Endothelial cell of umbilical vein (primary cell): ENCODE results near the gene SPINK5. TPM values are rescaled to one million over a fixed set of nuclear protein-coding genes. Genes with fewer than 3 reads are reported as not detected.

ENCODE experiments used
- BruUV-seq: library from RNA; stranded (reverse); fragments of 400-500 nt; replicated peaks from 2 replicates; lab custom pipeline; 2021; lab: Mats Ljungman, UMichigan
- CTCF ChIA-PET: fragments of 300-600, 350-600 bp; sonication (Branson Sonifier 250); formaldehyde crosslinking; loops from one replicate; lab custom pipeline; 2021; ENCODE audit warnings: antibody characterized with exemption, inconsistent platforms; lab: Charles Lee
- POLR2A ChIA-PET: fragments of 300-600, 350-600 bp; sonication (Branson Sonifier 250); formaldehyde crosslinking; loops from one replicate; lab custom pipeline; 2021; ENCODE audit warnings: antibody characterized with exemption, inconsistent platforms; lab: Charles Lee
- DNase-seq: peaks from one replicate; pipeline ENCODE4 v3.0.0-alpha.2; 2011; ENCODE audit warnings: low read depth, low spot score
- FAIRE-seq: peaks from 2 replicates; lab custom pipeline; 2011; peaks lifted over from hg19 to GRCh38; lab: Jason Lieb, UNC
- H2AFZ ChIP-seq: 2 replicates; pipeline ENCODE4 v1.6.0; 2012; ENCODE audit warnings: low read depth, low read length, control low read depth, inconsistent platforms
- H3K27ac ChIP-seq: 2 replicates; pipeline ENCODE4 v1.5.1; 2011; ENCODE audit warnings: low read depth, mild to moderate bottlenecking, control low read depth, low read length, moderate library complexity; ENCODE audit not compliant: insufficient read depth
- H3K27me3 ChIP-seq, 2 experiments: 2 replicates each; pipeline versions ENCODE4 v1.6.0 to v1.6.1; 2011; ENCODE audit warnings: low read length in 2 of 2, mixed read lengths in 1 of 2; ENCODE audit not compliant: control insufficient read depth in 2 of 2, insufficient read depth in 2 of 2
- H3K36me3 ChIP-seq, 2 experiments: 2 replicates in 1 of 2; 3 replicates in 1 of 2; pipeline ENCODE4 v1.5.1; 2011; ENCODE audit warnings: low read length in 2 of 2, mild to moderate bottlenecking in 1 of 2, moderate library complexity in 1 of 2; ENCODE audit not compliant: control insufficient read depth in 2 of 2, insufficient read depth in 2 of 2; ENCODE audit errors: extremely low read depth in 1 of 2
- H3K4me1 ChIP-seq: 3 replicates; pipeline ENCODE4 v1.5.1; 2011; ENCODE audit warnings: mild to moderate bottlenecking, low read length; ENCODE audit not compliant: control insufficient read depth, insufficient read depth; ENCODE audit errors: extremely low read depth
- H3K4me2 ChIP-seq: 2 replicates; pipeline ENCODE4 v1.6.1; 2011; ENCODE audit warnings: low read length, control low read depth, mixed read lengths; ENCODE audit not compliant: insufficient read depth
- H3K4me3 ChIP-seq, 3 experiments: fragments of 200-600 bp in 1 of 3; sonication (generic), shearing (Covaris generic) in 1 of 3; replicated peaks in 1 of 3; 2 replicates each; pipeline ENCODE4 v1.5.1; 2011 to 2016; ENCODE audit warnings: control low read depth in 3 of 3, low read length in 3 of 3, mild to moderate bottlenecking in 2 of 3, inconsistent platforms in 1 of 3, low read depth in 1 of 3, moderate library complexity in 1 of 3; ENCODE audit not compliant: insufficient read depth in 1 of 3
- H3K79me2 ChIP-seq: 2 replicates; pipeline ENCODE4 v1.6.0; 2012; ENCODE audit warnings: low read length, inconsistent platforms; ENCODE audit not compliant: control insufficient read depth, insufficient read depth
- H3K9ac ChIP-seq: replicated peaks from 2 replicates; pipeline ENCODE3; 2011; ENCODE audit warnings: low read length, control low read depth; ENCODE audit not compliant: insufficient read depth; ENCODE audit errors: extremely low read depth
- H3K9me1 ChIP-seq: replicated peaks from 3 replicates; pipeline ENCODE4 v1.6.0; 2011; ENCODE audit warnings: mild to moderate bottlenecking, low read length; ENCODE audit not compliant: control insufficient read depth, insufficient read depth; ENCODE audit errors: extremely low read depth
- H3K9me3 ChIP-seq: replicated peaks from 2 replicates; pipeline ENCODE4 v1.5.1; 2012; ENCODE audit warnings: low read length, inconsistent platforms; ENCODE audit not compliant: control insufficient read depth, insufficient read depth
- H4K20me1 ChIP-seq: replicated peaks from 2 replicates; pipeline ENCODE3; 2011; ENCODE audit warnings: mild to moderate bottlenecking, low read length; ENCODE audit not compliant: control insufficient read depth, insufficient read depth; ENCODE audit errors: extremely low read depth
- EZH2 ChIP-seq: IDR thresholded peaks from 2 replicates; pipeline ENCODE4 v1.6.1; 2012; ENCODE audit warnings: borderline replicate concordance, low read depth, mild to moderate bottlenecking, moderate library complexity, low read length, inconsistent platforms; ENCODE audit not compliant: severe bottlenecking
- FOS ChIP-seq: IDR thresholded peaks from 2 replicates; pipeline ENCODE4 v1.6.1; 2011; ENCODE audit warnings: mild to moderate bottlenecking, low read length, moderate library complexity, borderline replicate concordance; ENCODE audit not compliant: insufficient read depth
- GATA2 ChIP-seq: IDR thresholded peaks from 2 replicates; pipeline ENCODE4 v1.7.0; 2011; ENCODE audit warnings: low read depth, mild to moderate bottlenecking, moderate library complexity, mixed read lengths, low read length; ENCODE audit not compliant: insufficient read length, insufficient read depth
- JUN ChIP-seq: IDR thresholded peaks from 2 replicates; pipeline ENCODE4 v1.6.1; 2011; ENCODE audit warnings: borderline replicate concordance, low read depth; ENCODE audit not compliant: insufficient read length, insufficient read depth
- MYC ChIP-seq: IDR thresholded peaks from one replicate; pipeline ENCODE4 v1.6.1; 2011; ENCODE audit warnings: mild to moderate bottlenecking, low read depth, low read length
- POLR2A ChIP-seq: IDR thresholded peaks from 2 replicates; pipeline ENCODE4 v1.6.1; 2012; ENCODE audit warnings: low read depth, mild to moderate bottlenecking, control low read depth, low read length
- POLR2AphosphoS5 ChIP-seq: IDR thresholded peaks from 2 replicates; pipeline ENCODE4 v1.6.1; 2012; ENCODE audit warnings: low read depth, mild to moderate bottlenecking, control low read depth, low read length, moderate library complexity; ENCODE audit not compliant: insufficient read depth
- dilution Hi-C: fragments of 300-500 bp; cut with MboI; formaldehyde crosslinking; loops from one replicate; pipeline ENCODE4 v1.15.0; 2019; ENCODE audit warnings: low sequenced_read_pairs; ENCODE audit not compliant: extremely low pct_ligation_motif_present
- intact Hi-C: fragments of 100-400 bp; cut with micrococcal nuclease; formaldehyde crosslinking; loops from one replicate; pipeline ENCODE4 v1.10.0; 2022
- polyA plus RNA-seq, 4 experiments: library from polyadenylated mRNA; depleted of rRNA in 3 of 4; stranded (reverse) in 3 of 4; unstranded in 1 of 4; fragments of >200 nt; gene quantifications; 2 replicates each; pipeline versions ENCODE4 v1.2.1 to v1.2.3, GENCODE V29; 2011 to 2012; ENCODE audit warnings: missing spikeins in 1 of 4
- total RNA-seq: library from RNA; stranded (reverse); gene quantifications from 2 replicates; pipeline ENCODE4 v1.2.3, GENCODE V29; 2021
- TF ChIP-seq, protein P1 (sequence below), 2 donors: IDR thresholded peaks; 1 replicate in 1 of 2; 2 replicates in 1 of 2; pipeline ENCODE4 v1.5.1; 2011; ENCODE audit warnings: low read length in 2 of 2, mild to moderate bottlenecking in 2 of 2, moderate library complexity in 2 of 2, control low read depth in 1 of 2, inconsistent platforms in 1 of 2, low read depth in 1 of 2; ENCODE audit not compliant: insufficient read depth in 1 of 2; ENCODE audit errors: extremely low read depth in 1 of 2
- TF ChIP-seq, protein P2 (sequence below): IDR thresholded peaks from 2 replicates; pipeline ENCODE4 v1.6.1; 2011; ENCODE audit not compliant: insufficient read depth, insufficient read length

SPINK5 gene
- total and polyA plus RNA-seq, 2 donors (not counting 3 experiments of a cell fraction or from before 2014, with no cell fraction given) = 0.12 to 0.91 TPM

DNA sequence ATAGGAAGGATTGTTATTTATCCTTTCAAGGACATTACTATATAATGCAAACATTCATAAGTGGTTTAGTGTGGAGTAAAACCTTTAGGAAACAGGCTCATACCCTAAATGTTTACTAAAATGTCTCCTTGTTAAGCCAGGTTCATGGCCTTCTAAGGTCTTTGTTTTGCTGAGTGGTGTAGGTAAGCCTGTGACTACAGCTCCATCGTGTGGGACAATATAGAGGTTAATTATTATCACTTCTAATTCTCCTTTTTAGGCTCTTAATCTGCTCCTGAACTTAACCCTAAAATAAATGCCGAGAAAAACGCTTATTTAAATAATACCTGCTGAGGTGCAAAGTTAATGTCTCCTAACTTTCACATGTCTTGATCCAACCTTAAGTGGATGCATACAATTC lies 43.8 kb downstream of the SPINK5 start:
- BruUV-seq = no TSS peak
- dilution Hi-C loops (no loop called here), intact Hi-C loops (loop anchor here (1.0 kb wide), 1 partner anchor 158 kb away; no protein-coding TSS in a partner anchor)
- TF ChIP-seq, protein P1, sequence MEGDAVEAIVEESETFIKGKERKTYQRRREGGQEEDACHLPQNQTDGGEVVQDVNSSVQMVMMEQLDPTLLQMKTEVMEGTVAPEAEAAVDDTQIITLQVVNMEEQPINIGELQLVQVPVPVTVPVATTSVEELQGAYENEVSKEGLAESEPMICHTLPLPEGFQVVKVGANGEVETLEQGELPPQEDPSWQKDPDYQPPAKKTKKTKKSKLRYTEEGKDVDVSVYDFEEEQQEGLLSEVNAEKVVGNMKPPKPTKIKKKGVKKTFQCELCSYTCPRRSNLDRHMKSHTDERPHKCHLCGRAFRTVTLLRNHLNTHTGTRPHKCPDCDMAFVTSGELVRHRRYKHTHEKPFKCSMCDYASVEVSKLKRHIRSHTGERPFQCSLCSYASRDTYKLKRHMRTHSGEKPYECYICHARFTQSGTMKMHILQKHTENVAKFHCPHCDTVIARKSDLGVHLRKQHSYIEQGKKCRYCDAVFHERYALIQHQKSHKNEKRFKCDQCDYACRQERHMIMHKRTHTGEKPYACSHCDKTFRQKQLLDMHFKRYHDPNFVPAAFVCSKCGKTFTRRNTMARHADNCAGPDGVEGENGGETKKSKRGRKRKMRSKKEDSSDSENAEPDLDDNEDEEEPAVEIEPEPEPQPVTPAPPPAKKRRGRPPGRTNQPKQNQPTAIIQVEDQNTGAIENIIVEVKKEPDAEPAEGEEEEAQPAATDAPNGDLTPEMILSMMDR (IDR thresholded peaks at IDR 0.05; ENCODE audit: extremely low read depth in 1 of 2, insufficient read depth in 1 of 2, low read depth in 1 of 2, low read length in 2 of 2) = no peak
- TF ChIP-seq, protein P2, sequence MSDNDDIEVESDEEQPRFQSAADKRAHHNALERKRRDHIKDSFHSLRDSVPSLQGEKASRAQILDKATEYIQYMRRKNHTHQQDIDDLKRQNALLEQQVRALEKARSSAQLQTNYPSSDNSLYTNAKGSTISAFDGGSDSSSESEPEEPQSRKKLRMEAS = no peak
- TF ChIP-seq JUN (no peak), GATA2 (no peak), MYC (no peak), POLR2A (no peak), FOS (no peak), EZH2 (no peak), POLR2AphosphoS5 (no peak)
- no peak overlapping the region for H3K9ac ChIP-seq
- H3K9me1 ChIP-seq = no peaks in the 10 kb centered on the region
- H3K4me1 ChIP-seq = no peaks in the 10 kb centered on the region
- H3K9me3 ChIP-seq = no peaks in the 10 kb centered on the region
- FAIRE-seq (no peak), DNase-seq (peak; percentile 35)
- H3K27me3 ChIP-seq = no peaks in the 10 kb centered on the region
- no peak overlapping the region for H3K27ac ChIP-seq
- no peaks in the 10 kb centered on the region for H3K36me3 ChIP-seq
- CTCF ChIA-PET = interaction anchor here (0.5 to 1.9 kb wide), 10 partner anchors 21 to 250 kb away, joined by 3 to 18 read pairs (median 5); no protein-coding TSS in a partner anchor
- no peaks in the 10 kb centered on the region for H4K20me1 ChIP-seq
- H3K4me2 ChIP-seq = no peak overlapping the region
- no peaks in the 10 kb centered on the region for H3K79me2 ChIP-seq
- no peak overlapping the region for H2AFZ ChIP-seq
- POLR2A ChIA-PET = no interaction called here
- H3K4me3 ChIP-seq = no peak overlapping the region
